ENCODE data around the gene SPATA21. TPM values are rescaled to one million over a fixed set of nuclear protein-coding genes. Genes with fewer than 3 reads are reported as not detected.

Gene SPATA21
- total and polyA plus RNA-seq, 2 experiments from 2014 or later: 2.6 TPM; not detected in 1

GRCh38 chr1:16438516-16438915, 1.3 kb upstream of the SPATA21 start:
- peaks cover 14% of the 10 kb centered on the region for H3K27me3 Mint-ChIP-seq (ENCODE audit: insufficient read depth, low read depth, poor library complexity)
- no peaks in the 10 kb centered on the region for H3K36me3 Mint-ChIP-seq (ENCODE audit: low read depth)
- Histone ChIP-seq H3K79me2 (replicated peaks; ENCODE audit: insufficient read depth) (peaks cover 16% of the 10 kb centered on the region), H3K4me3 (no peak overlapping the region), H3K4me1 (ENCODE audit: insufficient read depth) (no peaks in the 10 kb centered on the region; the same call in 1 of the 2 replicates), H3K9me2 (ENCODE audit: insufficient read depth) (no peaks in the 10 kb centered on the region), H4K20me1 (replicated peaks; ENCODE audit: insufficient read depth) (peaks cover 20% of the 10 kb centered on the region; the same call in 1 of the 2 replicates), H3K27ac (ENCODE audit: low read depth) (no peak overlapping the region), H3F3A (replicated peaks; ENCODE audit: low read depth) (peaks cover 8% of the 10 kb centered on the region), H3K36me3 (ENCODE audit: insufficient read depth) (no peaks in the 10 kb centered on the region), H2AFZ (no peak overlapping the region), H3K27me3 (ENCODE audit: insufficient read depth) (peaks cover 10% of the 10 kb centered on the region; the same call in 1 of the 2 replicates), H3K4me2 (no peak overlapping the region)
- ATAC-seq (no peak), DNase-seq (ENCODE audit: low spot score) (no peak)
- 0 out of 3 replicates have a peak, but pooled peaks cover 7% of the 10 kb centered on the region for H3K4me1 Mint-ChIP-seq
- no peak overlapping the region for H3K27ac Mint-ChIP-seq
- TF ChIP-seq ETS1 (IDR thresholded peaks at IDR 0.05): no peak
- TF ChIP-seq EZH2phosphoT487 (IDR thresholded peaks at IDR 0.05; ENCODE audit: unreplicated experiment): no peak
- no peak for TF ChIP-seq CTCF (conservative IDR thresholded peaks at IDR 0.05; ENCODE audit: low read depth in 2 of 2)
- TF ChIP-seq POLR2AphosphoS5 (IDR thresholded peaks at IDR 0.05; ENCODE audit: low read depth): no peak
- H3K9me3 Mint-ChIP-seq: no peaks in the 10 kb centered on the region
- no peak overlapping the region for H3K4me3 Mint-ChIP-seq

- ATAC-seq (no peak), DNase-seq (ENCODE audit: low spot score) (no peak)
- no peak overlapping the region for H3K4me3 Mint-ChIP-seq
- peaks cover 4% of the 10 kb centered on the region for H3K4me1 Mint-ChIP-seq
- Histone ChIP-seq H3K4me1 (ENCODE audit: insufficient read depth) (no peaks in the 10 kb centered on the region), H4K20me1 (replicated peaks; ENCODE audit: insufficient read depth) (no peaks in the 10 kb centered on the region), H3K27me3 (ENCODE audit: insufficient read depth) (no peaks in the 10 kb centered on the region), H3K4me3 (no peak overlapping the region), H3K4me2 (no peak overlapping the region), H2AFZ (no peak overlapping the region), H3F3A (replicated peaks; ENCODE audit: low read depth) (no peaks in the 10 kb centered on the region), H3K36me3 (ENCODE audit: insufficient read depth) (no peaks in the 10 kb centered on the region), H3K27ac (ENCODE audit: low read depth) (no peak overlapping the region), H3K79me2 (replicated peaks; ENCODE audit: insufficient read depth) (no peaks in the 10 kb centered on the region), H3K9me2 (ENCODE audit: insufficient read depth) (no peaks in the 10 kb centered on the region)
- H3K9me3 Mint-ChIP-seq: no peaks in the 10 kb centered on the region
- no peaks in the 10 kb centered on the region for H3K36me3 Mint-ChIP-seq (ENCODE audit: low read depth)
- H3K27me3 Mint-ChIP-seq (ENCODE audit: insufficient read depth, low read depth, poor library complexity): peaks cover 9% of the 10 kb centered on the region
- H3K27ac Mint-ChIP-seq: no peak overlapping the region
- TF ChIP-seq ZNF462 (CRISPR knock-in tag; IDR thresholded peaks at IDR 0.05): no peak
- no peak for TF ChIP-seq EZH2 (IDR thresholded peaks at IDR 0.05; ENCODE audit: low read depth, unreplicated experiment)
- no peak for TF ChIP-seq EZH2phosphoT487 (IDR thresholded peaks at IDR 0.05; ENCODE audit: unreplicated experiment)
- no peak for TF ChIP-seq POLR2AphosphoS5 (IDR thresholded peaks at IDR 0.05; ENCODE audit: low read depth)
- TF ChIP-seq REST (IDR thresholded peaks at IDR 0.05; ENCODE audit: unreplicated experiment): no peak
- TF ChIP-seq ZNF114 (CRISPR knock-in tag; IDR thresholded peaks at IDR 0.05): no peak
- no peak for TF ChIP-seq JUNB (IDR thresholded peaks at IDR 0.05; ENCODE audit: unreplicated experiment)
These were observed 2.7 kb downstream of the SPATA21 start for GRCh38 chr1:16434501-16434900.
